Spleen (tissue), 11 donors: ENCODE data around the gene CAMK1D. TPM values are rescaled to one million over a fixed set of nuclear protein-coding genes. Genes with fewer than 3 reads are reported as not detected.

Source experiments
- DNase-seq: peaks from one replicate; pipeline ENCODE4 v3.0.0-alpha.2; 2020
- H3K27ac ChIP-seq, 8 donors: fragments of 200-600 bp; sonication (generic) in 7 of 8; 1 replicate in 4 of 8; 2 replicates in 4 of 8; pipeline versions ENCODE4 v1.5.0 to v1.8.0; 2016 to 2021; ENCODE audit warnings: inconsistent platforms in 4 of 8, mild to moderate bottlenecking in 4 of 8, moderate library complexity in 1 of 8
- H3K27me3 ChIP-seq, 7 donors: fragments of 200-600 bp; sonication (generic) in 6 of 7; replicated peaks in 1 of 7; 1 replicate in 4 of 7; 2 replicates in 3 of 7; pipeline versions ENCODE4 v1.5.0 to v1.8.0; 2016 to 2021; ENCODE audit warnings: inconsistent platforms in 3 of 7, mild to moderate bottlenecking in 1 of 7
- H3K36me3 ChIP-seq, 6 donors: fragments of 200-600 bp; sonication (generic) in 5 of 6; 1 replicate in 4 of 6; 2 replicates in 2 of 6; pipeline versions ENCODE4 v1.5.0 to v1.8.0; 2016 to 2021; ENCODE audit warnings: inconsistent platforms in 2 of 6
- H3K4me1 ChIP-seq, 6 donors: fragments of 200-600 bp; sonication (generic) in 5 of 6; 1 replicate in 3 of 6; 2 replicates in 3 of 6; pipeline versions ENCODE4 v1.5.0 to v1.8.0; 2016 to 2021; ENCODE audit warnings: inconsistent platforms in 3 of 6
- H3K4me3 ChIP-seq, 8 donors: fragments of 200-600 bp; sonication (generic) in 7 of 8; 1 replicate in 4 of 8; 2 replicates in 4 of 8; pipeline versions ENCODE4 v1.5.0 to v1.8.0; 2016 to 2021; ENCODE audit warnings: inconsistent platforms in 4 of 8, mild to moderate bottlenecking in 4 of 8, moderate library complexity in 2 of 8
- H3K9me3 ChIP-seq, 8 donors: fragments of 200-600 bp; sonication (generic) in 7 of 8; 1 replicate in 4 of 8; 2 replicates in 4 of 8; pipeline versions ENCODE4 v1.5.0 to v1.8.0; 2016 to 2021; ENCODE audit warnings: inconsistent platforms in 4 of 8
- CTCF ChIP-seq, 11 experiments: fragments of 200-600 bp in 7 of 11; fragments of 450-650 bp in 4 of 11; sonication (generic) in 4 of 11; IDR thresholded peaks in 8 of 11; conservative IDR thresholded peaks in 3 of 11; 1 replicate in 7 of 11; 2 replicates in 4 of 11; pipeline versions ENCODE4 v1.4.0 to v1.8.0; 2016 to 2021; ENCODE audit warnings: antibody characterized with exemption in 11 of 11, inconsistent platforms in 4 of 11, mild to moderate bottlenecking in 1 of 11
- POLR2A ChIP-seq, 3 donors: fragments of 450-650 bp; IDR thresholded peaks; one replicate each; pipeline ENCODE4 v1.5.1; 2017; ENCODE audit warnings: antibody characterized with exemption in 3 of 3, mild to moderate bottlenecking in 1 of 3
- POLR2AphosphoS5 ChIP-seq, 3 donors: sonication (generic); formaldehyde crosslinking; IDR thresholded peaks; one replicate each; pipeline ENCODE4 v1.5.1; 2017; ENCODE audit warnings: antibody characterized with exemption in 3 of 3
- WGBS, 5 donors: extraction: QIAGEN DNeasy Blood & Tissue Kit in 3 of 5; methylation state at CpG; one replicate each; pipeline versions ENCODE4 v1.1.5 to v1.1.7; 2013 to 2018; 5-methylcytosine and 5-hydroxymethylcytosine counted together
- intact Hi-C: fragments of 100-400 bp; cut with DNase I; formaldehyde crosslinking; loops from one replicate; pipeline ENCODE4 v1.15.0; 2023; ENCODE audit warnings: low total_unique reads
- polyA plus RNA-seq, 3 donors: library from polyadenylated mRNA; stranded (reverse); fragments of 200-250 nt; gene quantifications; one replicate each; pipeline ENCODE4 v1.2.1, GENCODE V29; 2013
- total RNA-seq, 7 donors: library from RNA; depleted of rRNA in 3 of 7; stranded (reverse); fragments of >200 nt in 3 of 7; fragmentation: NEBNext Ultra II Directional in 4 of 7; extraction: Animal tissue kit (Norgen Biotek cat#: 25700) in 4 of 7; gene quantifications; one replicate each; pipeline versions ENCODE4 v1.1.0 to v1.2.1, GENCODE V29; 2016 to 2021
- donor health status: healthy with polysubstance abuse.
- donor health status: DM: no; HTN: no; CAD: no; lungs with moderate emphysema.
- donor health status: DM: no; HTN: no; CAD: no.
- donor health status: Bipolar disorder and iron deficiency.
- donor health status: healthy.
- donor health status: DM: no; HTN: no; CAD: no.
- donor health status: DM: yes; HTN: yes; CAD: no.

CAMK1D gene
- total and polyA plus RNA-seq, 10 donors = 6.8 to 34.5 (median 20.0) TPM

GRCh38 chr10:12484941-12485805, 135.8 kb downstream of the CAMK1D start:
- H3K4me3 ChIP-seq = peak overlapping the region in 2 of 8 donors; percentile 2 to 40
- 65 to 72% (median 69%) methylated on average over 25 to 26 of the region's 26 CpGs for WGBS, 5 donors
- H3K36me3 ChIP-seq = no peaks in the 10 kb centered on the region
- no peaks in the 10 kb centered on the region for H3K9me3 ChIP-seq
- intact Hi-C loops = no loop called here
- peak overlapping the region; percentile 12 to 78 (median 46) for H3K27ac ChIP-seq
- TF ChIP-seq CTCF (IDR thresholded peaks at IDR 0.05 in 8 of 11, conservative IDR thresholded peaks at IDR 0.05 in 3 of 11) (peak in 5 of 11 experiments; percentile 18 to 37 (median 26)), POLR2A (IDR thresholded peaks at IDR 0.05) (no peak), POLR2AphosphoS5 (IDR thresholded peaks at IDR 0.05) (peak in 2 of 3 donors; percentile 44 to 52)
- H3K27me3 ChIP-seq = no peaks in the 10 kb centered on the region
- DNase-seq = peak; percentile 82
- peaks cover 0 to 48% (median 32%) of the 10 kb centered on the region in 6 donors for H3K4me1 ChIP-seq

GRCh38 chr10:12487366-12487765, 138.0 kb downstream of the CAMK1D start:
- Histone ChIP-seq H3K36me3 (no peaks in the 10 kb centered on the region), H3K27ac (no peak overlapping the region), H3K4me3 (no peak overlapping the region), H3K4me1 (peaks cover 0 to 40% (median 25%) of the 10 kb centered on the region in 6 donors), H3K9me3 (no peaks in the 10 kb centered on the region), H3K27me3 (no peaks in the 10 kb centered on the region)
- TF ChIP-seq POLR2A (IDR thresholded peaks at IDR 0.05) (no peak), POLR2AphosphoS5 (IDR thresholded peaks at IDR 0.05) (no peak), CTCF (IDR thresholded peaks at IDR 0.05 in 8 of 11, conservative IDR thresholded peaks at IDR 0.05 in 3 of 11) (no peak)
- no peak for DNase-seq
- intact Hi-C loops = no loop called here
- 69 to 89% (median 83%) methylated on average over 2 of the region's 2 CpGs for WGBS, 5 donors

- Histone ChIP-seq H3K9me3 (no peaks in the 10 kb centered on the region), H3K36me3 (no peaks in the 10 kb centered on the region), H3K27ac (no peak overlapping the region), H3K27me3 (no peaks in the 10 kb centered on the region), H3K4me3 (no peak overlapping the region), H3K4me1 (peaks cover 0 to 32% (median 20%) of the 10 kb centered on the region in 6 donors)
- no peak for TF ChIP-seq POLR2AphosphoS5 (IDR thresholded peaks at IDR 0.05)
- TF ChIP-seq POLR2A (IDR thresholded peaks at IDR 0.05) = no peak
- no peak for TF ChIP-seq CTCF (IDR thresholded peaks at IDR 0.05 in 8 of 11, conservative IDR thresholded peaks at IDR 0.05 in 3 of 11)
- peak; percentile 39 for DNase-seq
- intact Hi-C loops = no loop called here
- WGBS, 5 donors = 91 to 98% (median 95%) methylated on average over 16 of the region's 16 CpGs
Observed at GRCh38 chr10:12488626-12489025, 139.3 kb downstream of the CAMK1D start.

- 86 to 95% (median 91%) methylated on average over 8 of the region's 8 CpGs for WGBS, 5 donors
- intact Hi-C loops = no loop called here
- DNase-seq = no peak
Observed at GRCh38 chr10:12489357-12489756, 140.0 kb downstream of the CAMK1D start.

More at GRCh38 chr10:12489357-12489756, 140.0 kb downstream of the CAMK1D start:
- Histone ChIP-seq H3K9me3 (no peaks in the 10 kb centered on the region), H3K4me3 (no peak overlapping the region), H3K27ac (no peak overlapping the region), H3K4me1 (peaks cover 0 to 26% (median 15%) of the 10 kb centered on the region in 6 donors), H3K27me3 (no peaks in the 10 kb centered on the region), H3K36me3 (no peaks in the 10 kb centered on the region)
- no peak for TF ChIP-seq POLR2A (IDR thresholded peaks at IDR 0.05)
- no peak for TF ChIP-seq POLR2AphosphoS5 (IDR thresholded peaks at IDR 0.05)
- no peak for TF ChIP-seq CTCF (IDR thresholded peaks at IDR 0.05 in 8 of 11, conservative IDR thresholded peaks at IDR 0.05 in 3 of 11)
